ENCODE data around the gene RAD21L1. TPM values are rescaled to one million over a fixed set of nuclear protein-coding genes. Genes with fewer than 3 reads are reported as not detected.
A peak's percentile ranks its signal among the peaks of the same experiment; 100 is the strongest.

RAD21L1 gene
- total RNA-seq, 1 experiment from 2014 or later = 0.29 TPM

DNA sequence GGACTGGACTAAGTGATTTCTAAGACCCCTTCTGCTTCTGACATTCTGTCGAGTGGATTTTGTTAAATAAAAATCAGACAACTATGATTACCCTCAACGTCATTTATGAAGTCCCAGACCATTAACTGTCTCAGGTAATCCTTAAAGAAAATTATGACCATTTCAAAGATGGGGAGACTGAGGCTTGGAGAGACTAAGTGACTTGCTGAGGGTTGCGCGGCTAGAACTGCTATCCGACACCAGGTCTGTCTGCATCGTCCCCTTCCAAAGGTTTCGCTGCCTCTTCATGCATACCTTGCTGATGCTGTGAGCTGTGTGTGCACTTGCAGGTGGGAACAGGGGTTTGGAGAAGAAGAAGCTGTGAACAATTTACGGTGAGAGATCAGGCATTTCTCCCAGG, 43.4 kb downstream of the RAD21L1 start:
- no peak for DNase-seq (ENCODE audit: low read depth)

DNA sequence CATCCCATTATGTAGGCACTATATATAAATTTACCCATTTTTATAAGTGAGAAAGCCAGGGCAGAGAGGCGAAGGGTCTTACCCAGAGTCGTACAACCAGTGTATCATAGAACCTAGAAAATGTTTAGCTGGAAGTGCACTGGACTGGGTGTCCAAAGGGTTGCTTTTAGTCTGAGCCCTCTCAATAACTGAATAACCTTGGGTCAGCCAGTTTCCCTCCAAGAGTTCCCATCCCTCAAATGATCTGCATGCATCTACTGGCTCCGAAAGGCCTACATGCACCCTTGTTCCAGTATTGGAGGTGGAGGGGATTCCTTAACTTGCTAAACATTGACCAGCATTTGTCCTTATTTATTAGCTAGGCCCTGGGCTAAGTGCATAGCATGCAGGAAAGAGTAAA, 44.0 kb downstream of the RAD21L1 start:
- DNase-seq (ENCODE audit: low read depth) = no peak

GRCh38 chr20:1272368-1273100, 46.7 kb downstream of the RAD21L1 start:
- no peak for DNase-seq (ENCODE audit: low read depth)

- DNase-seq (ENCODE audit: low read depth) = peak; percentile 79
Measured at GRCh38 chr20:1273366-1273765, 47.5 kb downstream of the RAD21L1 start.

DNA sequence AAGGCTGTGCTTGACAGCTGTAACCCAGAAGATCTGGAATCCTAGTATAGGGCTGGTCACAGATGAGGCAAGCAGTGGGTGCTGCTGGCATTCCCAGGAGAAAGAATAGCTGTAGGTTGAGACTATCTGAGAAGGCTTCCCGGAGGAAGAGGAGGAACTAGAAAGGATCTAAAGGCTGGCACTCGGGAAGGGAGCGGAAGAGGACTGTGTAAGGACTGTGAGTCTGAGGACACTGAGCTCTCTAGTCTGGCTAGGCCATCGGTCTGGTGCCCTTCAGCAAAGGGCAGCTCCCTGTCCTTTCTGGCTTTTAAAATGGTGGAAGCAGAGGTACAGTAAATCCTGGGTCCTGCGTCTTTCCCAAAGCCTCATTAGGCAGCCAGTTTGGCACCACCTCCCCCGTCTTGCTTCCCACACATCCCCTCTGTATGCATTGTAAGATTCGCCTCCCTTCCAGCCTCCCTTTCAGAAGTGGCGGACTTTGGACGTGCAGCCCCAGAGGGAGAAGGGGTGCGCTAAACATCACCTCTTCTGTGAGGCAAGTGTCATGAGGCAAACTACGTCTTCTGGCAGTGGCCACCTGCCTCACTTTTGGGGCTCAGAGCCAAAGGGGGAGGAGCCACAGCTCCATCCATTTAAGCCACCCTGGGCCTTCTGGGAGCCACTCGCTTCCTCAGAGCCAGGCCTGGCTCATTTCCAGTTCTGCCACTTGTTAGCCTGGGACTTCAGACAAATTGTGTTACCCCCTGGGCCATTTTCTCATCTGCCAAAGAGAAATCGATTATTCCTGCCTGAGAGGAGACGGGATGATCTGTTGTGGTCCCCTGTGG, 48.9 kb downstream of the RAD21L1 start:
- DNase-seq (ENCODE audit: low read depth) = no peak

DNA sequence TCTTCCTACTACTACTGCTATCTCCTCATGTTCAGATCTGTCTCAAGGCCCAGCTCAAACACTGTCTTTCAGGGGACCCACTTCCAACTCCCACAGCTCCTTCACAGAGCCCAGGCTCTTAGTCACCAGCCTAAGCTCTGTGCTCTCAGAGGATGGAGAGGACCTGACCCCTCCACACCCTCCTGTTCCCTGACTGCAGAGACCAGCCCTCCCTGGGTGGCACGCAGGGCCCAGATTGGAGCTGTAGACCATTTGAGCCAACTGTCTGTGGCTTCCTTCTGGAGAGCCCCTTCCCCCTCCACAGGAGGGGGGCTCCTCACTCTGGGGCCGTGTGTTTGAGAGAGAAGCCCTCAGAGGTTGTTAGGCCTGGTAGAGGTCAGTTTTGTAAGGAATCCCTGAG, 50.1 kb downstream of the RAD21L1 start:
- DNase-seq (ENCODE audit: low read depth) = no peak

DNA sequence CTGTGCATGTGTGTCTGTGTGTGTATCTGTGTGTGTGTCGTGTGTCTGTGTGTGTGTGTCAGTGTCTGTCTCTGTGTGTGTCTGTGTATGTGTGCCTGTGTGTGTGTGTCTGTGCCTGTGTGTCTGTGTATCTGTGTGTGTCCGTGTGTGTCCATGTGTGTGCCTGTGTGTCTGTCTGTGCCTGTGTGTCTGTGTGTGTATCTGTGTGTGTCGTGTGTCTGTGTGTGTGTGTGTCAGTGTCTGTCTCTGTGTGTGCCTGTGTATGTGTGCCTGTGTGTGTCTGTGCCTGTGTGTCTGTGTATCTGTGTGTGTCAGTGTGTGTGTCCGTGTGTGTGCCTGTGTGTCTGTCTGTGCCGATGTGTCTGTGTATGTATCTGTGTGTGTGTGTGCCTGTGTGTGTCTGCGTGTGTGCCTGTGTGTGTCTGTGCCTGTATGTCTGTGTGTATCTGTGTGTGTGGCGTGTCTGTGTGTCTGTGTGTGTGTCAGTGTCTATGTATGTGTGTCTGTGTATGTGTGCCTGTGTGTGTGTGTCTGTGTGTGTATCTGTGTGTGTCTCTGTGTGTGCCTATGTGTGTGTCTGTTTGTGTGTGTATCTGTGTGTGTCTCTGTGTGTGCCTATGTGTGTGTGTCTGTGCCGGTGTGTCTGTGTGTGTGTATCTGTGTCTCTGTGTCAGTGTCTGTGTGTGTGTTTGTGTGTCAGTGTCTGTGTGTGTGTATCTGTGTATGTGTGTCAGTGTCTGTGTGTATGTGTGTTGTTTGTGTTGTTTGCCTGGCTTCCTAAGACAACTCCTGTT, 51.9 kb downstream of the RAD21L1 start:
- no peak for DNase-seq (ENCODE audit: low read depth)

GRCh38 chr20:1278993-1279392, 53.1 kb downstream of the RAD21L1 start:
- DNase-seq (ENCODE audit: low read depth) = no peak

GRCh38 chr20:1280195-1281102, 54.6 kb downstream of the RAD21L1 start:
- DNase-seq (ENCODE audit: low read depth) = peak; percentile 58

GRCh38 chr20:1281279-1282057, 55.6 kb downstream of the RAD21L1 start:
- no peak for DNase-seq (ENCODE audit: low read depth)

GRCh38 chr20:1282966-1283365, 57.1 kb downstream of the RAD21L1 start:
- DNase-seq (ENCODE audit: low read depth) = no peak

DNA sequence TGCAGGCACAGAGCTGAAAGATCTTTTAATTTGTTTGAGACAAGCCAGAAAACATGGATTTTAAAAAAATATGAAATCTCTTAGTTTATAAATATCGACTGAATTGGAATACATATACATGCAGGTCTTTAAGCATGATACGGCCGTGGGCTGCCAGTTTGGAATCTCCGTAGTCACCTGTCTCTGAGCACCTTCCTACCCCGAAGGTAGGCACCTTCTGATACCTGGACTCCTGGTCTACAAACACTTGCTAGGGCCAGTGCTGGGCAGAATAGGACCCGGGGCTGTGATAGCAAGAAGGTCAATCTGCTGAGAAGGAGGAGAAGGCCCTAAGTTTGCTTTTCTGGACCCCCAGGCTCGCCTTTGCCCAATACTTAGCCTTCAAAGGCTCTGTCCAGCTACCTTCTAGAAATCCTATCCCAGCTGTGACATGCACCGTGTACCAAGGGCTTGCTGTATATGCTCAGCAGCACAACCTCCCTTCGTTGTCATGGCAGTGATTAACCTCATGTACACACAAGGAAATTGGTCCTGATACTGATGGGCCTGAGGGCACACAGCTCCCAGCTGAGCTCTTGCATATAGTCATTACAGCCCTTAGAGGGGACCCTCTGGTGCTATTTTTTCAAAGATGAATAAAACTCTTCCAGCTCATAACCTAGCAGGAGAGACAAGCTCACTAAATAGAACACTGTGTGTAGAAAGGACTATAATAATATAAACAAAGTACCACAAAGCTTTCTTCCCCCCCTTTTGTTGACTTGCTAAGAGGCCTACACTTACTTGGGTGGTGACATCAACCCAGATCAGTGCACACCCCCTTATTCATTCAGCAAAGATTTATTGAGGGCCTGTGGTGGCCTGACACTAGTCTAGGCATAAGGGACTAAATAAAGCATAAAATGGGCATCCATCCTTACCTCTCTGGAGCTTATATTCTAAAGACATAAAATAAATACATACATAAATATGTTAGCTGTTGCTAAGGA, 58.0 kb downstream of the RAD21L1 start:
- DNase-seq (ENCODE audit: low read depth) = no peak

DNA sequence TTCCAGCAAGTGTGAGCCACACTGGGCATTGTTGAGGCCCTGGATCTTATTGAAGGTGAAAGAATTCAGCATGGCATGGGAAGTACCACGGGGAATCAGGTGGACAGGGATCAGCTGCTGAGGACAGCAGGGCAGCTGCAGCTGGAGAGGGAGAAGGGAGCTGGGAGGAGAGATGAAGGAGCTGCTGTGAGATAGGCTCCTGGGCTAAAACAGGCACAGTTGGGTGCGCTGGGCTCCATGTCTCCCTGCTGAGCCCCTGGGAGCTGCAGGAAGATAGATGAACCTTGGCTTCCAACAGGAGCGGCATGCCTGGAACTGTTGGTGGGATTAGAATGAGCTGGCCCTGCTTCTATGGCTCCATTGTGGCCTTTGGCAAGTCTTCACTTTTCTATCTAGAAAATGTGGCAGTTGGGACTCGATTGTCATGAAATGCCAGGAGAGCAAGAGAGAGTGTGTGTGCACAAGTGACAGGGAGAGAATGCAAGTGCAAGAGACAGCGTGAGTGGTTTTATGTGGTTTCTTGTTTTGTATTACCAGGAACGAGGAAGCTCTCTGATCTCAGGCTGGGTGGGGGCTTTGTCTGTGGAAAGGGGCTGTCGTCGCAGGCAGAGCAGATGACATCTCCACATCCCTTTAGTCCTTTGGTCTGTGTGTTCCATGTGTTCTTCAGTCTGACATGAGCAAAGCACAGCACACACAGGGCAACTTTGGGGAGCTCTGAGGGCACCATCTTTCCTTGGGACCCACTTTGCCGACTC, 60.6 kb downstream of the RAD21L1 start:
- DNase-seq (ENCODE audit: low read depth) = no peak

- DNase-seq (ENCODE audit: low read depth) = no peak
Measured at GRCh38 chr20:1287306-1287705, 61.5 kb downstream of the RAD21L1 start.

- DNase-seq (ENCODE audit: low read depth) = no peak
Measured at GRCh38 chr20:1287787-1288569, 62.1 kb downstream of the RAD21L1 start.

GRCh38 chr20:1291191-1291741, 65.4 kb downstream of the RAD21L1 start:
- peak; percentile 88 for DNase-seq (ENCODE audit: low read depth)

- peak; percentile 19 for DNase-seq (ENCODE audit: low read depth)
Measured at GRCh38 chr20:1292620-1293019, 66.8 kb downstream of the RAD21L1 start.
